ENCODE data around the gene CHIT1.

Gene CHIT1

GRCh38 chr1:203177036-203177405, 52.5 kb downstream of the CHIT1 start:
- no peak for DNase-seq (ENCODE audit: extremely low read depth, low read depth)
- TF ChIP-seq CTCF (IDR thresholded peaks at IDR 0.05; ENCODE audit: low read depth, low read length): no peak

- TF ChIP-seq CTCF (IDR thresholded peaks at IDR 0.05; ENCODE audit: low read depth, low read length): no peak
- no peak for DNase-seq (ENCODE audit: extremely low read depth, low read depth)
Measured at GRCh38 chr1:203176273-203177035, 53.0 kb downstream of the CHIT1 start.

- DNase-seq (ENCODE audit: extremely low read depth, low read depth): no peak
- no peak for TF ChIP-seq CTCF (IDR thresholded peaks at IDR 0.05; ENCODE audit: low read depth, low read length)
Measured at GRCh38 chr1:203175827-203176241, 53.6 kb downstream of the CHIT1 start.

- DNase-seq (ENCODE audit: extremely low read depth, low read depth): no peak
- no peak for TF ChIP-seq CTCF (IDR thresholded peaks at IDR 0.05; ENCODE audit: low read depth, low read length)
Measured at GRCh38 chr1:203175237-203175826, 54.1 kb downstream of the CHIT1 start, which contains the start of gene MYBPH. TSS of gene MYBPH (minus strand) at chr1:203175826. CDS start at chr1:203175755, 71 bp downstream.

- TF ChIP-seq CTCF (IDR thresholded peaks at IDR 0.05; ENCODE audit: low read depth, low read length): no peak
- DNase-seq (ENCODE audit: extremely low read depth, low read depth): no peak
Measured at GRCh38 chr1:203174324-203174985, 55.0 kb downstream of the CHIT1 start.

- no peak for DNase-seq (ENCODE audit: extremely low read depth, low read depth)
- TF ChIP-seq CTCF (IDR thresholded peaks at IDR 0.05; ENCODE audit: low read depth, low read length): no peak
Measured at GRCh38 chr1:203173566-203173965, 55.9 kb downstream of the CHIT1 start.

- no peak for TF ChIP-seq CTCF (IDR thresholded peaks at IDR 0.05; ENCODE audit: low read depth, low read length)
- no peak for DNase-seq (ENCODE audit: extremely low read depth, low read depth)
Measured at GRCh38 chr1:203173011-203173555, 56.4 kb downstream of the CHIT1 start.
